Fibroblast of villous mesenchyme (primary cell): ENCODE results near the gene CORO1C. TPM values are rescaled to one million over a fixed set of nuclear protein-coding genes. Genes with fewer than 3 reads are reported as not detected.

ENCODE experiments used
- DNase-seq: peaks from one replicate; pipeline ENCODE4 v3.0.0-alpha.2; 2010; ENCODE audit warnings: low read depth
- H3K4me3 ChIP-seq: 2 replicates; pipeline ENCODE4 v1.5.1; 2011; ENCODE audit warnings: low read depth, mild to moderate bottlenecking, low read length
- CTCF ChIP-seq: IDR thresholded peaks from 2 replicates; pipeline ENCODE4 v1.5.1; 2012; ENCODE audit warnings: low read depth, mild to moderate bottlenecking, low read length; ENCODE audit not compliant: insufficient read depth
- total RNA-seq: library from RNA; depleted of rRNA; stranded (reverse); fragments of >200 nt; gene quantifications from 2 replicates; pipeline ENCODE4 v1.2.3, GENCODE V29; 2012

Gene CORO1C
- total RNA-seq, 1 donor = 433 TPM

GRCh38 chr12:108765289-108765764 is 34.0 kb upstream of the CORO1C start:
- no peak for DNase-seq
- no peak for TF ChIP-seq CTCF
- H3K4me3 ChIP-seq = no peak overlapping the region

- no peak overlapping the region for H3K4me3 ChIP-seq
- DNase-seq = no peak
- no peak for TF ChIP-seq CTCF
Measured at GRCh38 chr12:108764540-108765288, 33.4 kb upstream of the CORO1C start.

- TF ChIP-seq CTCF = no peak
- no peak for DNase-seq
- no peak overlapping the region for H3K4me3 ChIP-seq
Measured at GRCh38 chr12:108761226-108761625, 29.9 kb upstream of the CORO1C start.

GRCh38 chr12:108759924-108760323 is 28.6 kb upstream of the CORO1C start:
- no peak overlapping the region for H3K4me3 ChIP-seq
- no peak for DNase-seq
- no peak for TF ChIP-seq CTCF

- no peak for TF ChIP-seq CTCF
- no peak overlapping the region for H3K4me3 ChIP-seq
Measured at GRCh38 chr12:108757856-108758255, 26.5 kb upstream of the CORO1C start.

GRCh38 chr12:108756421-108756820 is 25.1 kb upstream of the CORO1C start:
- no peak for TF ChIP-seq CTCF
- DNase-seq = no peak
- H3K4me3 ChIP-seq = no peak overlapping the region

More at GRCh38 chr12:108757856-108758255, 26.5 kb upstream of the CORO1C start:
- no peak for DNase-seq

- H3K4me3 ChIP-seq = no peak overlapping the region
- no peak for DNase-seq
- no peak for TF ChIP-seq CTCF
Measured at GRCh38 chr12:108755481-108755880, 24.2 kb upstream of the CORO1C start.
